Measurements from ENCODE around the gene SRSF11.
"Not testable (repeated sequence)": the region's sequence is repeated elsewhere in the genome, so short reads cannot be mapped to it uniquely, and the experiment has no call there.

Gene SRSF11

GRCh38 chr1:70192446-70192845, 28.7 kb upstream of the SRSF11 start:
- not testable (repeated sequence) for ATAC-seq
- peak; percentile 88 for TF ChIP-seq ZNF8 (CRISPR knock-in tag; IDR thresholded peaks at IDR 0.05)

DNA sequence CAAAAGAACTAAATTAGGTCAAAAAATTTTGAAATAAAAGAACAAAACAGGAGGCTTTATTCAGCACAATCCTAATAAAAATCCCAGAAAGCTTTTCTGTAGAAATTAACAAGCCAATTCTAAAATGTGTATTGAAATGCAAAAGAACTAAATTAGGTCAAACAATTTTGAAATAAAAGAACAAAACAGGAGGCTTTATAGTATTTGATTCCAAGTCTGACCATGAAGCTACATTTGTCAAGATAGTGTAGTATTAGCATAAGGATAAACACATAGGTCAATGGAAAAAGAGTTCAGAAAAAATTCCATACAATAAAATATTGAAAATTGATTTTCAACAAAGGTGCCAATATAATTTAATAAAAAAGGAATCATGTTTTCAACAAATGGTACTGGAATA, 26.6 kb upstream of the SRSF11 start:
- TF ChIP-seq BACH2 (CRISPR knock-in tag; IDR thresholded peaks at IDR 0.05; ENCODE audit: borderline replicate concordance): no peak
- TF ChIP-seq ARNTL (CRISPR knock-in tag; IDR thresholded peaks at IDR 0.05; ENCODE audit: borderline replicate concordance, low read depth): no peak
- TF ChIP-seq RARB (CRISPR knock-in tag; IDR thresholded peaks at IDR 0.05): no peak
- TF ChIP-seq ZFP30 (CRISPR knock-in tag; IDR thresholded peaks at IDR 0.05): no peak
- no peak for ATAC-seq

DNA sequence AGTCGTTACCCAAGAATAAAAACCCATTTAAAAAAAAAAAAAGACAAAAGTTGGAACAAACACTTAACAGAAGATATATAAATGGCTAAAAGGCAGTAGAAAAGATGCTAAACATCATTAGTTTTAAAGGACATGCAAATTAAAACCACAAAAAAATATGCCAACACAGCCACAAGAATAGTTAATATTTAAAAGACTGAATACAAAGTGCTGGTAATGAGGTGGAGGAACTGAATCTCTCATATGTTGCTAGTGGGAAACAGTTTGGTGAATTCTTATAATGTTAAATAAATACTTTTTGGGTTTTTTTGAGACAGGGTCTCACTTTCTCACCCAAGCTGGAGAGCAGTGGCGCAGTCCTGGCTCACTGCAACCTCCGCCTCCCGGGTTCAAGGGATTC, 25.8 kb upstream of the SRSF11 start:
- ATAC-seq: no peak
- TF ChIP-seq ARNTL (CRISPR knock-in tag; IDR thresholded peaks at IDR 0.05; ENCODE audit: borderline replicate concordance, low read depth): no peak
- no peak for TF ChIP-seq OSR1 (CRISPR knock-in tag; IDR thresholded peaks at IDR 0.05)
- TF ChIP-seq ZC3H10 (CRISPR knock-in tag; IDR thresholded peaks at IDR 0.05): no peak
- no peak for TF ChIP-seq ESRRG (CRISPR knock-in tag; IDR thresholded peaks at IDR 0.05)
- TF ChIP-seq ZNF70 (CRISPR knock-in tag; IDR thresholded peaks at IDR 0.05): no peak
- no peak for TF ChIP-seq ISL1 (CRISPR knock-in tag; IDR thresholded peaks at IDR 0.05)
- TF ChIP-seq SNAI2 (CRISPR knock-in tag; IDR thresholded peaks at IDR 0.05): no peak
- TF ChIP-seq, protein P1, sequence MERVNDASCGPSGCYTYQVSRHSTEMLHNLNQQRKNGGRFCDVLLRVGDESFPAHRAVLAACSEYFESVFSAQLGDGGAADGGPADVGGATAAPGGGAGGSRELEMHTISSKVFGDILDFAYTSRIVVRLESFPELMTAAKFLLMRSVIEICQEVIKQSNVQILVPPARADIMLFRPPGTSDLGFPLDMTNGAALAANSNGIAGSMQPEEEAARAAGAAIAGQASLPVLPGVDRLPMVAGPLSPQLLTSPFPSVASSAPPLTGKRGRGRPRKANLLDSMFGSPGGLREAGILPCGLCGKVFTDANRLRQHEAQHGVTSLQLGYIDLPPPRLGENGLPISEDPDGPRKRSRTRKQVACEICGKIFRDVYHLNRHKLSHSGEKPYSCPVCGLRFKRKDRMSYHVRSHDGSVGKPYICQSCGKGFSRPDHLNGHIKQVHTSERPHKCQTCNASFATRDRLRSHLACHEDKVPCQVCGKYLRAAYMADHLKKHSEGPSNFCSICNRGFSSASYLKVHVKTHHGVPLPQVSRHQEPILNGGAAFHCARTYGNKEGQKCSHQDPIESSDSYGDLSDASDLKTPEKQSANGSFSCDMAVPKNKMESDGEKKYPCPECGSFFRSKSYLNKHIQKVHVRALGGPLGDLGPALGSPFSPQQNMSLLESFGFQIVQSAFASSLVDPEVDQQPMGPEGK (CRISPR knock-in tag; IDR thresholded peaks at IDR 0.05; ENCODE audit: borderline replicate concordance): no peak
- TF ChIP-seq BACH2 (CRISPR knock-in tag; IDR thresholded peaks at IDR 0.05; ENCODE audit: borderline replicate concordance): no peak
- no peak for TF ChIP-seq PPARA (CRISPR knock-in tag; IDR thresholded peaks at IDR 0.05; ENCODE audit: borderline replicate concordance)
- TF ChIP-seq ZFP30 (CRISPR knock-in tag; IDR thresholded peaks at IDR 0.05): no peak
- TF ChIP-seq, protein P2, sequence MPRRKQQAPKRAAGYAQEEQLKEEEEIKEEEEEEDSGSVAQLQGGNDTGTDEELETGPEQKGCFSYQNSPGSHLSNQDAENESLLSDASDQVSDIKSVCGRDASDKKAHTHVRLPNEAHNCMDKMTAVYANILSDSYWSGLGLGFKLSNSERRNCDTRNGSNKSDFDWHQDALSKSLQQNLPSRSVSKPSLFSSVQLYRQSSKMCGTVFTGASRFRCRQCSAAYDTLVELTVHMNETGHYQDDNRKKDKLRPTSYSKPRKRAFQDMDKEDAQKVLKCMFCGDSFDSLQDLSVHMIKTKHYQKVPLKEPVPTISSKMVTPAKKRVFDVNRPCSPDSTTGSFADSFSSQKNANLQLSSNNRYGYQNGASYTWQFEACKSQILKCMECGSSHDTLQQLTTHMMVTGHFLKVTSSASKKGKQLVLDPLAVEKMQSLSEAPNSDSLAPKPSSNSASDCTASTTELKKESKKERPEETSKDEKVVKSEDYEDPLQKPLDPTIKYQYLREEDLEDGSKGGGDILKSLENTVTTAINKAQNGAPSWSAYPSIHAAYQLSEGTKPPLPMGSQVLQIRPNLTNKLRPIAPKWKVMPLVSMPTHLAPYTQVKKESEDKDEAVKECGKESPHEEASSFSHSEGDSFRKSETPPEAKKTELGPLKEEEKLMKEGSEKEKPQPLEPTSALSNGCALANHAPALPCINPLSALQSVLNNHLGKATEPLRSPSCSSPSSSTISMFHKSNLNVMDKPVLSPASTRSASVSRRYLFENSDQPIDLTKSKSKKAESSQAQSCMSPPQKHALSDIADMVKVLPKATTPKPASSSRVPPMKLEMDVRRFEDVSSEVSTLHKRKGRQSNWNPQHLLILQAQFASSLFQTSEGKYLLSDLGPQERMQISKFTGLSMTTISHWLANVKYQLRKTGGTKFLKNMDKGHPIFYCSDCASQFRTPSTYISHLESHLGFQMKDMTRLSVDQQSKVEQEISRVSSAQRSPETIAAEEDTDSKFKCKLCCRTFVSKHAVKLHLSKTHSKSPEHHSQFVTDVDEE (CRISPR knock-in tag; IDR thresholded peaks at IDR 0.05): no peak
- no peak for TF ChIP-seq GLIS3 (CRISPR knock-in tag; IDR thresholded peaks at IDR 0.05)
- TF ChIP-seq ZFP3 (CRISPR knock-in tag; IDR thresholded peaks at IDR 0.05): no peak
- TF ChIP-seq RARB (CRISPR knock-in tag; IDR thresholded peaks at IDR 0.05): no peak

GRCh38 chr1:70196333-70196732, 24.8 kb upstream of the SRSF11 start:
- TF ChIP-seq RARB (CRISPR knock-in tag; IDR thresholded peaks at IDR 0.05): no peak
- TF ChIP-seq PPARA (CRISPR knock-in tag; IDR thresholded peaks at IDR 0.05; ENCODE audit: borderline replicate concordance): no peak
- no peak for TF ChIP-seq TOX (CRISPR knock-in tag; IDR thresholded peaks at IDR 0.05; ENCODE audit: borderline replicate concordance)
- no peak for TF ChIP-seq CREB5 (CRISPR knock-in tag; IDR thresholded peaks at IDR 0.05; ENCODE audit: low read depth)
- no peak for TF ChIP-seq ZFP30 (CRISPR knock-in tag; IDR thresholded peaks at IDR 0.05)
- TF ChIP-seq ESRRG (CRISPR knock-in tag; IDR thresholded peaks at IDR 0.05): no peak
- TF ChIP-seq ZC3H10 (CRISPR knock-in tag; IDR thresholded peaks at IDR 0.05): no peak
- TF ChIP-seq ISL1 (CRISPR knock-in tag; IDR thresholded peaks at IDR 0.05): no peak
- no peak for TF ChIP-seq ZFP3 (CRISPR knock-in tag; IDR thresholded peaks at IDR 0.05)
- TF ChIP-seq CSRNP3 (CRISPR knock-in tag; IDR thresholded peaks at IDR 0.05): no peak
- TF ChIP-seq, protein P3, sequence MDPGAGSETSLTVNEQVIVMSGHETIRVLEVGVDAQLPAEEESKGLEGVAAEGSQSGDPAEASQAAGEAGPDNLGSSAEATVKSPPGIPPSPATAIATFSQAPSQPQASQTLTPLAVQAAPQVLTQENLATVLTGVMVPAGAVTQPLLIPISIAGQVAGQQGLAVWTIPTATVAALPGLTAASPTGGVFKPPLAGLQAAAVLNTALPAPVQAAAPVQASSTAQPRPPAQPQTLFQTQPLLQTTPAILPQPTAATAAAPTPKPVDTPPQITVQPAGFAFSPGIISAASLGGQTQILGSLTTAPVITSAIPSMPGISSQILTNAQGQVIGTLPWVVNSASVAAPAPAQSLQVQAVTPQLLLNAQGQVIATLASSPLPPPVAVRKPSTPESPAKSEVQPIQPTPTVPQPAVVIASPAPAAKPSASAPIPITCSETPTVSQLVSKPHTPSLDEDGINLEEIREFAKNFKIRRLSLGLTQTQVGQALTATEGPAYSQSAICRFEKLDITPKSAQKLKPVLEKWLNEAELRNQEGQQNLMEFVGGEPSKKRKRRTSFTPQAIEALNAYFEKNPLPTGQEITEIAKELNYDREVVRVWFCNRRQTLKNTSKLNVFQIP (CRISPR knock-in tag; IDR thresholded peaks at IDR 0.05; ENCODE audit: borderline replicate concordance, low read depth): no peak
- no peak for ATAC-seq
